ENCODE measurements around the gene CHST2.

Gene CHST2

DNA sequence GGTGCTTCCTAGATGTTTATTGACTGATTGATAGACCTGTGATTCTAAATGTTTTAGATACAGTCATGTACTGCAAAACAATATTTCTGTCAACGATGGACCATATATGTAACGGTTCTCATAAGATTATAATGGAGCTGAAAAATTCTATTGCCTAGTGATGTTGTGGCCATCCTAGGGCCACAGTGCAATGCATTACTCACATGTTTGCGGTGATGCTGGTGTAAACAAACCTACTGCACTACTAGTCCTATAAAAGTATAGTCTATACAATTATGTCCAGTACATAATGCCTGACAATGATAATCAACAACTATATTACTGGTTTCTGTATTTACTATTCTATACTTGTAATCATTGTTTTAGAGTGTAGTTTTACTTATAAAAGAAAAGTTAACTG lies 46.8 kb downstream of the CHST2 start:
- no peak for DNase-seq (ENCODE audit: low read depth in 2 of 2)

- DNase-seq (ENCODE audit: low read depth in 2 of 2) = no peak
Measured at GRCh38 chr3:143167969-143168854, 48.6 kb downstream of the CHST2 start.

GRCh38 chr3:143168855-143169192 lies 49.3 kb downstream of the CHST2 start:
- DNase-seq (ENCODE audit: low read depth in 2 of 2) = no peak

DNA sequence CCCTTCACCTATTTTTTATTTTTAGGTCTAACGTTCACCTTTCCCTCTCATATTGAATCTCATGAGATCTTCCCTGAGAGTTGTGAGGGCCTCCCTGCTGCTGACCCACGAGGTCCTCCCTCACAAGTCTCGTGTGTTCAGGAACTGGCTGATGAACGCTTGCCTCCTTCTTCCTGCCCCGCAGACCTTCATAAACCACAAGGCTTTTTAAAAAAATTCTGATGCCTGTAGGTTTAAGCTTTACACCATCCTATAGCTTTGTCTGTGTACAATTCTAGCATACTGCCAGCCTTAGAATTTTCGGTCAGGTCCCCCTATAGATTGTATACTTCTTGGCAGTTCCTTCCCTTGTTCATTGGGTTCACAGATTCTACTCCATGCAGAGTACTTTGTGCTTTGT lies 50.5 kb downstream of the CHST2 start:
- no peak for DNase-seq (ENCODE audit: low read depth in 2 of 2)

- DNase-seq (ENCODE audit: low read depth in 2 of 2) = no peak
Measured at GRCh38 chr3:143170676-143171075, 51.1 kb downstream of the CHST2 start.

GRCh38 chr3:143171141-143171980 lies 51.8 kb downstream of the CHST2 start:
- no peak for DNase-seq (ENCODE audit: low read depth in 2 of 2)

DNA sequence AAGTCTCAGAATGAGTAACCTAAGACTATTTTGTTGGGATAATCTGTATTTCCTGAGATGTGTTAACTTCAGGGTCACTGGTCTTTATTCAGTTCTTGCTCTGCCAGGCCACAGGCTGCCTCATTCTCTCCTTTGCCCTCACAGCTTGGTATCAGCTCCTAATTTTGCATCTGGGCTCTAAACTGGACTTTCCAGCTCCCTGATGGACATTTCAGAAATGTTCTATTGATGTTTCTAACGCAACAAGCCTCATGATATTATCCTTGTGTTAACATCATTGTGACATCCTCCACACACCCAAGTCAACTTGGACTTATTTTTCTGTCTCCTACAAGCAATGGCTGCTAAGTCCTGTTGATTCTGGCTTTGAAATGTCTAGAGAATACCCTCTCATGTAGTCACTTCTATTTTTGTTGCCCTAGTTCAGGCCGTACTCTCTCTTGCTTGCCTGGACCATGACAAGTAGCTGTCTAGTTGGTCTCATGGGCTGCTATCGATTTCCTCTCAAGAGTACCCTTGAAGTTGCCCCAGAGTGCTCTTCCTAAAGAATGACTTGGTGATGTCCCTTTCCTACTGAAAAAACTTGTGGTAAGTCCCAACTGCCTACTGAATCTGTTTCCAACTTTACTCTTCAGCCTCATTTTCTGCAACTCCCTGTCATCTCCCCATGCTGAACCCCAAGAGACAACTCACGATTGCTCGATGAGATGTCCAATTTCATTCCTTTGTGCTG lies 52.7 kb downstream of the CHST2 start:
- DNase-seq (ENCODE audit: low read depth in 2 of 2) = no peak

GRCh38 chr3:143172795-143173145 lies 53.2 kb downstream of the CHST2 start:
- DNase-seq (ENCODE audit: low read depth in 2 of 2) = no peak

DNA sequence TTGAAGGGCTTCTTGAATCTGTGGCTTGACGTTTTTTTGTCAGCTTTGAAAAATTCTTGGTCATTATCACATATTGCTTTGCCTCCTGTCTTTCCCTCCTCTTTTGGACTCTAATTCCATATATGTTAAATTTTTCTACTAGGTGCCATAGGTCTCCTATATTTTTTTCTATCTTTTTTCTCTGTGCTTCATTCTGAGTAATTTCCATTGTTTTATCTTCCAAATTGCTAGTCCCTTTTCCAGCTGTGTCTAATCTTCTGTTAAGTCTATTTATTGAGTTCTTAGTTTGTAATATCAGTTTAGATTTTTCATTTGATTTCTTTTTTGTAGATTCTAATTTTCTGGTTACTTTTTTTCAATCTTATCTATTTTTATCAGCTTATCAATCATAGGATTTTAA lies 53.7 kb downstream of the CHST2 start:
- DNase-seq (ENCODE audit: low read depth in 2 of 2) = no peak
